ENCODE results near the gene CPB2. TPM values are rescaled to one million over a fixed set of nuclear protein-coding genes. Genes with fewer than 3 reads are reported as not detected.

CPB2 gene
- total RNA-seq, 4 donors from 2014 or later: not detected

DNA sequence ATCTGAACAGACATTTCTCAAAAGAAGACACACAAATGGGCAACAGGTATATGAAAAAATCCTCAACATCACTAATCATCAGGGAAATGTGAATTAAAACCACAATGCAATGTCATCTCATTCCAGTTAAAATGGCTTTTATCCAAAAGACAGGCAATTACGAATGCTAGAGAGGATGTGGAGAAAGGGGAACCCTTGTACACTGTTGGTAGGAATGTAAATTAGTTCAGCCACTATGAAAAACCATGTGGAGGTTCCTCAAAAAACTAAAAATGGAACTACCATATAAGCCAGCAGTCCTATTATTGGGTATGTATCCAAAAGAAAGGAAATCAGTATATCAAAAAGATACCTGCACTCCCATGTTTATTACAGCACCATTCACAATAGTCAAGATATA, 27.6 kb downstream of the CPB2 start:
- no peaks in the 10 kb centered on the region for H3K4me1 ChIP-seq
- H3K9me3 ChIP-seq: no peaks in the 10 kb centered on the region
- H3K27me3 ChIP-seq: no peaks in the 10 kb centered on the region
- TF ChIP-seq POLR2AphosphoS5 (IDR thresholded peaks at IDR 0.05) (no peak), EP300 (IDR thresholded peaks at IDR 0.05; ENCODE audit: low read depth) (no peak), POLR2A (IDR thresholded peaks at IDR 0.05) (no peak)
- TF ChIP-seq, protein P1, sequence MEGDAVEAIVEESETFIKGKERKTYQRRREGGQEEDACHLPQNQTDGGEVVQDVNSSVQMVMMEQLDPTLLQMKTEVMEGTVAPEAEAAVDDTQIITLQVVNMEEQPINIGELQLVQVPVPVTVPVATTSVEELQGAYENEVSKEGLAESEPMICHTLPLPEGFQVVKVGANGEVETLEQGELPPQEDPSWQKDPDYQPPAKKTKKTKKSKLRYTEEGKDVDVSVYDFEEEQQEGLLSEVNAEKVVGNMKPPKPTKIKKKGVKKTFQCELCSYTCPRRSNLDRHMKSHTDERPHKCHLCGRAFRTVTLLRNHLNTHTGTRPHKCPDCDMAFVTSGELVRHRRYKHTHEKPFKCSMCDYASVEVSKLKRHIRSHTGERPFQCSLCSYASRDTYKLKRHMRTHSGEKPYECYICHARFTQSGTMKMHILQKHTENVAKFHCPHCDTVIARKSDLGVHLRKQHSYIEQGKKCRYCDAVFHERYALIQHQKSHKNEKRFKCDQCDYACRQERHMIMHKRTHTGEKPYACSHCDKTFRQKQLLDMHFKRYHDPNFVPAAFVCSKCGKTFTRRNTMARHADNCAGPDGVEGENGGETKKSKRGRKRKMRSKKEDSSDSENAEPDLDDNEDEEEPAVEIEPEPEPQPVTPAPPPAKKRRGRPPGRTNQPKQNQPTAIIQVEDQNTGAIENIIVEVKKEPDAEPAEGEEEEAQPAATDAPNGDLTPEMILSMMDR (IDR thresholded peaks at IDR 0.05): no peak
- no peaks in the 10 kb centered on the region for H3K36me3 ChIP-seq
- no peak for DNase-seq
- in situ Hi-C loops (cut with MboI; ENCODE audit: low pct_ligation_motif_present in 1 of 4, low pct_unique_long_range_greater_than_20kb in 1 of 4, low sequenced_read_pairs in 3 of 4) (no loop called here), intact Hi-C loops (cut with DNase I; ENCODE audit: low total_unique reads) (no loop called here)
- H3K27ac ChIP-seq: no peak overlapping the region
- 57 to 73% methylated on average over 1 of the region's 1 CpG for WGBS, 2 donors (ENCODE audit: low coverage in 1 of 2)
- H3K4me3 ChIP-seq: no peak overlapping the region

DNA sequence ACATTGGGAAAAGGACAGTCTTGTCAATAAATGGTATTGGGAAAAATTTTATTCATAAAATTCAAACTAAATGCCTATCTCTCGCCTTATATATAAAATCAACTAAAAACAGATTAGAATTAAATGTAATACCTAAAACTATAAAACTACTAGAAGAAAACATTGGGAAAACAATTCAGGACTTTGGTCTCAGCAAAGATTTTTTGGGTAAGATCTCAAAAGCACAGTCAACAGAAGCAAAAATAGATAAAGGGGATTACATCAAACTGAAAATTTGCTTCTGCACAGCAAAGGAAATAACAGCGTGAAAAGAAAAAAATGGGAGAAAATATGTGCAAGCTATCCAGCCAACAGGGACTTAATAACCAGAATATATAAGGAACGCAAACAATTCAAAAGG, 28.0 kb downstream of the CPB2 start:
- no peaks in the 10 kb centered on the region for H3K4me1 ChIP-seq
- no peaks in the 10 kb centered on the region for H3K27me3 ChIP-seq
- in situ Hi-C loops (cut with MboI; ENCODE audit: low pct_ligation_motif_present in 1 of 4, low pct_unique_long_range_greater_than_20kb in 1 of 4, low sequenced_read_pairs in 3 of 4): no loop called here
- no peaks in the 10 kb centered on the region for H3K9me3 ChIP-seq
- TF ChIP-seq POLR2A (IDR thresholded peaks at IDR 0.05) (no peak), EP300 (IDR thresholded peaks at IDR 0.05; ENCODE audit: low read depth) (no peak), POLR2AphosphoS5 (IDR thresholded peaks at IDR 0.05) (no peak)
- TF ChIP-seq, protein P1 (IDR thresholded peaks at IDR 0.05): no peak
- H3K4me3 ChIP-seq: no peak overlapping the region
- WGBS, 2 donors (ENCODE audit: low coverage in 1 of 2): 66 to 94% methylated on average over 3 of the region's 3 CpGs
- DNase-seq: no peak
- H3K36me3 ChIP-seq: no peaks in the 10 kb centered on the region
- H3K27ac ChIP-seq: no peak overlapping the region
- intact Hi-C loops (cut with DNase I; ENCODE audit: low total_unique reads): no loop called here

DNA sequence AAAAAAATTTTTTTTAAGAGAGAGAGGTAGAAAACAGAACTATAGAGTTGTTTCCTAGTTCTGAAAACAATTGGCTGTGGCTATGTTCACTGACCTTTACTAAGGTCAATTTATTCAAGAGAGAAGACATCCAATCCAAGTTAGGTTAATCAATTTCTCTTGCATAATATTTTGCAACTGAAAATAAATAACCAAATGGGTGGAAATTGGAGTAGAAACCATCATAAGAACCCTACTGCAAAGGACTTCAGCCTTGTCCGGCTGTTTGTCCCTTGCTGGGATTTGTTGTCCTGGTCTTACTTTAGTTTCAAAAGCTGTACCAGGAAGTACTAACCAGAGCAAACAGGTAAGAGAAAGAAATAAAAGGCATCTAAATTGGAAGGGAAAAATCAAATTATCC, 29.0 kb downstream of the CPB2 start:
- no peak for DNase-seq
- no peak for TF ChIP-seq EP300 (IDR thresholded peaks at IDR 0.05; ENCODE audit: low read depth)
- no peak for TF ChIP-seq POLR2AphosphoS5 (IDR thresholded peaks at IDR 0.05)
- TF ChIP-seq, protein P1 (IDR thresholded peaks at IDR 0.05): no peak
- no peak for TF ChIP-seq POLR2A (IDR thresholded peaks at IDR 0.05)
- intact Hi-C loops (cut with DNase I; ENCODE audit: low total_unique reads) (no loop called here), in situ Hi-C loops (cut with MboI; ENCODE audit: low pct_ligation_motif_present in 1 of 4, low pct_unique_long_range_greater_than_20kb in 1 of 4, low sequenced_read_pairs in 3 of 4) (no loop called here)
- Histone ChIP-seq H3K27ac (no peak overlapping the region), H3K27me3 (no peaks in the 10 kb centered on the region), H3K36me3 (no peaks in the 10 kb centered on the region), H3K4me1 (no peaks in the 10 kb centered on the region), H3K9me3 (no peaks in the 10 kb centered on the region), H3K4me3 (no peak overlapping the region)
- 89% methylated on average over 1 of the region's 1 CpG; no CpG with 5 or more reads in 1 of the 2 donors for WGBS, 2 donors (ENCODE audit: low coverage in 1 of 2)

DNA sequence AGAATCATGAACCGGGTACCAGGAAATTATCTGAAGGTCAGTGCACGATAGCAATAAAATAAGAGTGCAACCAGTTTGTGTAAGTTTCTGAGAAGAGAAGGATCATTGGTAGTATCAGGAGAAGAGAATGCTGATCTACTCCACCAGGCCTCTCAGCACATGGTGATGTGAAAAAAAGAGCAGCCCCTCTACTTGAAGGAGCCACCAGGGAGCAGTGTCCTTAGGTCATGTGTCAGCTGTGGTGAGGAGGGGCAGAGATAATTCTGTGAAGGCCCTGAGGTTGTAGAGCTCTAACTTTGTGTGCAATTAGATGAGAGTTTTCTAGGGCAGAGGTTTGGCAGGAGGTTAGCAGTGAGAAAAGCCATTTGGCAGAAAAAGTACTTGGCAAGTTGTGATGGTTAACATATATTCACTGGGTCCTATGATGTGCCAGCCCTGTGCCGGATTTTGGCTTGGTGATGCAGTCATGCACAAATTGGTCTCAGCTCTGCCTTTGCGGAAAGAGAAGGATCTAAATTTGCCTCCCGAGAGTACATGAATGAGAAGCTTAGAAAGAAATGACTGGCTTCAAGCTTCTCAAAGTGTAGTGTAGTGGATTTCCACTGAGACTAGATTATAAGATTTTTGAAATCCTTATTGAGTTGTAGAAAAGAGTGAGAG, 33.1 kb downstream of the CPB2 start:
- no peak for DNase-seq
- H3K9me3 ChIP-seq: no peaks in the 10 kb centered on the region
- WGBS, 2 donors (ENCODE audit: low coverage in 1 of 2): 60 to 68% methylated on average over 5 of the region's 5 CpGs
- no peaks in the 10 kb centered on the region for H3K4me1 ChIP-seq
- H3K27ac ChIP-seq: no peak overlapping the region
- in situ Hi-C loops (cut with MboI; ENCODE audit: low pct_ligation_motif_present in 1 of 4, low pct_unique_long_range_greater_than_20kb in 1 of 4, low sequenced_read_pairs in 3 of 4): no loop called here
- TF ChIP-seq, protein P1 (IDR thresholded peaks at IDR 0.05): no peak
- TF ChIP-seq EP300 (IDR thresholded peaks at IDR 0.05; ENCODE audit: low read depth): no peak
- no peak for TF ChIP-seq POLR2AphosphoS5 (IDR thresholded peaks at IDR 0.05)
- no peak for TF ChIP-seq POLR2A (IDR thresholded peaks at IDR 0.05)
- no peaks in the 10 kb centered on the region for H3K36me3 ChIP-seq
- intact Hi-C loops (cut with DNase I; ENCODE audit: low total_unique reads): no loop called here
- no peak overlapping the region for H3K4me3 ChIP-seq
- H3K27me3 ChIP-seq: no peaks in the 10 kb centered on the region

All from transverse colon (tissue), 4 donors.